Measurements from ENCODE around the gene PKN2. TPM values are rescaled to one million over a fixed set of nuclear protein-coding genes. Genes with fewer than 3 reads are reported as not detected.

The PKN2 gene
- total and polyA plus RNA-seq, 9 of the 15 experiments (the other 6 are each of a cell fraction or from before 2014, with no cell fraction given) = 4.5 to 25.3 (median 19.2) TPM

- TF ChIP-seq NR2C2 (CRISPR knock-in tag; IDR thresholded peaks at IDR 0.05) = no peak
- 0 out of 2 replicates have a peak, but pooled peaks have one; percentile 17 for TF ChIP-seq NR2C2 (tag; IDR thresholded peaks at IDR 0.05)
- no peak for TF ChIP-seq ZBTB49 (CRISPR knock-in tag; IDR thresholded peaks at IDR 0.05; ENCODE audit: borderline replicate concordance)
- TF ChIP-seq EWSR1 (IDR thresholded peaks at IDR 0.05; ENCODE audit: borderline replicate concordance, low read depth, partially characterized antibody) = no peak
- TF ChIP-seq, protein P1, sequence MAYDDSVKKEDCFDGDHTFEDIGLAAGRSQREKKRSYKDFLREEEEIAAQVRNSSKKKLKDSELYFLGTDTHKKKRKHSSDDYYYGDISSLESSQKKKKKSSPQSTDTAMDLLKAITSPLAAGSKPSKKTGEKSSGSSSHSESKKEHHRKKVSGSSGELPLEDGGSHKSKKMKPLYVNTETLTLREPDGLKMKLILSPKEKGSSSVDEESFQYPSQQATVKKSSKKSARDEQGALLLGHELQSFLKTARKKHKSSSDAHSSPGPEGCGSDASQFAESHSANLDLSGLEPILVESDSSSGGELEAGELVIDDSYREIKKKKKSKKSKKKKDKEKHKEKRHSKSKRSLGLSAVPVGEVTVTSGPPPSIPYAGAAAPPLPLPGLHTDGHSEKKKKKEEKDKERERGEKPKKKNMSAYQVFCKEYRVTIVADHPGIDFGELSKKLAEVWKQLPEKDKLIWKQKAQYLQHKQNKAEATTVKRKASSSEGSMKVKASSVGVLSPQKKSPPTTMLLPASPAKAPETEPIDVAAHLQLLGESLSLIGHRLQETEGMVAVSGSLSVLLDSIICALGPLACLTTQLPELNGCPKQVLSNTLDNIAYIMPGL (CRISPR knock-in tag; IDR thresholded peaks at IDR 0.05) = 0 out of 2 replicates have a peak, but pooled peaks have one; percentile 83
- peak in 2 of 3 experiments; percentile 44 to 61 for TF ChIP-seq YY1 (IDR thresholded peaks at IDR 0.05; ENCODE audit: borderline replicate concordance in 1 of 3, control insufficient read depth in 1 of 3, extremely low read depth in 1 of 3, insufficient read depth in 3 of 3, insufficient read length in 1 of 3, insufficient replicate concordance in 2 of 3, low read depth in 1 of 3, low read length in 2 of 3)
- TF ChIP-seq, protein P2, sequence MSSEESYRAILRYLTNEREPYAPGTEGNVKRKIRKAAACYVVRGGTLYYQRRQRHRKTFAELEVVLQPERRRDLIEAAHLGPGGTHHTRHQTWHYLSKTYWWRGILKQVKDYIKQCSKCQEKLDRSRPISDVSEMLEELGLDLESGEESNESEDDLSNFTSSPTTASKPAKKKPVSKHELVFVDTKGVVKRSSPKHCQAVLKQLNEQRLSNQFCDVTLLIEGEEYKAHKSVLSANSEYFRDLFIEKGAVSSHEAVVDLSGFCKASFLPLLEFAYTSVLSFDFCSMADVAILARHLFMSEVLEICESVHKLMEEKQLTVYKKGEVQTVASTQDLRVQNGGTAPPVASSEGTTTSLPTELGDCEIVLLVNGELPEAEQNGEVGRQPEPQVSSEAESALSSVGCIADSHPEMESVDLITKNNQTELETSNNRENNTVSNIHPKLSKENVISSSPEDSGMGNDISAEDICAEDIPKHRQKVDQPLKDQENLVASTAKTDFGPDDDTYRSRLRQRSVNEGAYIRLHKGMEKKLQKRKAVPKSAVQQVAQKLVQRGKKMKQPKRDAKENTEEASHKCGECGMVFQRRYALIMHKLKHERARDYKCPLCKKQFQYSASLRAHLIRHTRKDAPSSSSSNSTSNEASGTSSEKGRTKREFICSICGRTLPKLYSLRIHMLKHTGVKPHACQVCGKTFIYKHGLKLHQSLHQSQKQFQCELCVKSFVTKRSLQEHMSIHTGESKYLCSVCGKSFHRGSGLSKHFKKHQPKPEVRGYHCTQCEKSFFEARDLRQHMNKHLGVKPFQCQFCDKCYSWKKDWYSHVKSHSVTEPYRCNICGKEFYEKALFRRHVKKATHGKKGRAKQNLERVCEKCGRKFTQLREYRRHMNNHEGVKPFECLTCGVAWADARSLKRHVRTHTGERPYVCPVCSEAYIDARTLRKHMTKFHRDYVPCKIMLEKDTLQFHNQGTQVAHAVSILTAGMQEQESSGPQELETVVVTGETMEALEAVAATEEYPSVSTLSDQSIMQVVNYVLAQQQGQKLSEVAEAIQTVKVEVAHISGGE (CRISPR knock-in tag; IDR thresholded peaks at IDR 0.05) = peak in 2 of 3 experiments; percentile 45 to 91; a peak in 3 of 6 replicates
- 0 out of 2 replicates have a peak, but pooled peaks have one; percentile 32 for TF ChIP-seq MIER1 (IDR thresholded peaks at IDR 0.05; ENCODE audit: low read depth)
- TF ChIP-seq FOXP1 (CRISPR knock-in tag; IDR thresholded peaks at IDR 0.05) = 0 out of 2 replicates have a peak, but pooled peaks have one; percentile 54
- TF ChIP-seq, protein P3, sequence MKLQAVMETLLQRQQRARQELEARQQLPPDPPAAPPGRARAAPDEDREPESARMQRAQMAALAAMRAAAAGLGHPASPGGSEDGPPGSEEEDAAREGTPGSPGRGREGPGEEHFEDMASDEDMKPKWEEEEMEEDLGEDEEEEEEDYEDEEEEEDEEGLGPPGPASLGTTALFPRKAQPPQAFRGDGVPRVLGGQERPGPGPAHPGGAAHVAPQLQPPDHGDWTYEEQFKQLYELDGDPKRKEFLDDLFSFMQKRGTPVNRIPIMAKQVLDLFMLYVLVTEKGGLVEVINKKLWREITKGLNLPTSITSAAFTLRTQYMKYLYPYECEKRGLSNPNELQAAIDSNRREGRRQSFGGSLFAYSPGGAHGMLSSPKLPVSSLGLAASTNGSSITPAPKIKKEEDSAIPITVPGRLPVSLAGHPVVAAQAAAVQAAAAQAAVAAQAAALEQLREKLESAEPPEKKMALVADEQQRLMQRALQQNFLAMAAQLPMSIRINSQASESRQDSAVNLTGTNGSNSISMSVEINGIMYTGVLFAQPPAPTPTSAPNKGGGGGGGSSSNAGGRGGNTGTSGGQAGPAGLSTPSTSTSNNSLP (IDR thresholded peaks at IDR 0.05; ENCODE audit: borderline replicate concordance, low read depth, low read length) = no peak
- peak; percentile 83 to 88 for TF ChIP-seq MAZ (CRISPR knock-in tag; conservative IDR thresholded peaks at IDR 0.05 in 1 of 2, IDR thresholded peaks at IDR 0.05 in 1 of 2)
- peak; percentile 2; the same call in 1 of the 2 replicates for TF ChIP-seq TAF7 (tag; IDR thresholded peaks at IDR 0.05)
- no peak for TF ChIP-seq MCM2 (IDR thresholded peaks at IDR 0.05; ENCODE audit: low read depth)
- TF ChIP-seq CHD4 (IDR thresholded peaks at IDR 0.05; ENCODE audit: insufficient read depth, insufficient replicate concordance, low read depth, low read length, poor library complexity, severe bottlenecking) = no peak
These were observed 597 bp downstream of the PKN2 start (continued) for GRCh38 chr1:88684482-88685258.

Data from K562 (cell line).